HepG2 (cell line): ENCODE results near the gene FGF19. TPM values are rescaled to one million over a fixed set of nuclear protein-coding genes. Genes with fewer than 3 reads are reported as not detected.

ENCODE experiments used
- MIER3 ChIP-seq: IDR thresholded peaks from 2 replicates; pipeline ENCODE4 v1.6.1; 2016; ENCODE audit warnings: missing compliant biosample characterization, borderline replicate concordance
- MZF1 ChIP-seq: sonication (generic); formaldehyde crosslinking; IDR thresholded peaks from 2 replicates; pipeline ENCODE4 v1.8.1; 2023; ENCODE audit warnings: mild to moderate bottlenecking, missing genetic modification reagents, borderline replicate concordance
- NFKBIZ ChIP-seq: IDR thresholded peaks from 2 replicates; pipeline ENCODE4 v1.6.1; 2018; ENCODE audit warnings: missing genetic modification reagents, missing compliant biosample characterization
- NFRKB ChIP-seq: fragments of 450-650 bp; IDR thresholded peaks from 2 replicates; pipeline ENCODE4 v1.6.1; 2017
- RBM22 ChIP-seq: fragments of 200-400 bp; formaldehyde crosslinking; optimal IDR thresholded peaks from 2 replicates; pipeline ENCODE3; 2017; ENCODE audit warnings: mild to moderate bottlenecking, low read length, moderate library complexity
- ZC3H4 ChIP-seq: sonication (generic); formaldehyde crosslinking; IDR thresholded peaks from 2 replicates; pipeline ENCODE4 v1.4.0; 2020; ENCODE audit warnings: missing genetic modification reagents, borderline replicate concordance
- ZFP41 ChIP-seq: sonication (generic); formaldehyde crosslinking; IDR thresholded peaks from 2 replicates; pipeline ENCODE4 v1.4.0; 2020; ENCODE audit warnings: mild to moderate bottlenecking, missing genetic modification reagents, borderline replicate concordance
- ZKSCAN8 ChIP-seq: IDR thresholded peaks from 2 replicates; pipeline ENCODE4 v1.6.1; 2016; ENCODE audit warnings: borderline replicate concordance, missing genetic modification reagents, missing compliant biosample characterization
- ZNF256 ChIP-seq: sonication (generic); formaldehyde crosslinking; conservative IDR thresholded peaks from 2 replicates; pipeline ENCODE4 v1.4.0; 2020; ENCODE audit warnings: missing genetic modification reagents
- ZNF563 ChIP-seq: sonication (generic); formaldehyde crosslinking; IDR thresholded peaks from 2 replicates; pipeline ENCODE4 v1.8.0; 2022; ENCODE audit warnings: mild to moderate bottlenecking, moderate library complexity, missing genetic modification reagents
- ZNF577 ChIP-seq: sonication (generic); formaldehyde crosslinking; IDR thresholded peaks from 2 replicates; pipeline ENCODE4 v1.4.0; 2020; ENCODE audit warnings: mild to moderate bottlenecking, low read depth, missing genetic modification reagents, borderline replicate concordance
- ZNF713 ChIP-seq: sonication (generic); formaldehyde crosslinking; IDR thresholded peaks from 2 replicates; pipeline ENCODE4 v1.4.0; 2020; ENCODE audit warnings: mild to moderate bottlenecking, missing genetic modification reagents
- ZNF720 ChIP-seq: sonication (generic); formaldehyde crosslinking; IDR thresholded peaks from 2 replicates; pipeline ENCODE4 v1.4.0; 2020; ENCODE audit warnings: missing genetic modification reagents
- ZNF790 ChIP-seq: sonication (generic); formaldehyde crosslinking; IDR thresholded peaks from 2 replicates; pipeline ENCODE4 v1.8.0; 2022; ENCODE audit warnings: missing genetic modification reagents, mild to moderate bottlenecking, borderline replicate concordance
- polyA plus RNA-seq, 8 experiments: library from polyadenylated mRNA; depleted of rRNA in 3 of 8; stranded (reverse) in 7 of 8; unstranded in 1 of 8; fragments of >200 nt; fragmentation: Illumina TruSeq in 4 of 8; extraction: Trizol in 4 of 8; gene quantifications; 2 replicates each; pipeline versions ENCODE4 v1.2.1 to v1.2.3, GENCODE V29; 2011 to 2016; ENCODE audit warnings: low read depth in 4 of 8, missing spikeins in 1 of 8, mixed read lengths in 1 of 8; ENCODE audit not compliant: insufficient read depth in 1 of 8
- total RNA-seq, 5 experiments: library from RNA; depleted of rRNA; stranded (reverse); fragments of >200 nt; fragmentation: Illumina TruSeq; extraction: Trizol; gene quantifications; 2 replicates each; pipeline ENCODE4 v1.2.3, GENCODE V29; 2016; ENCODE audit warnings: low read depth in 1 of 5
- TF ChIP-seq, protein P1 (sequence below): sonication (generic); formaldehyde crosslinking; IDR thresholded peaks from 2 replicates; pipeline ENCODE4 v1.8.0; 2022; ENCODE audit warnings: mild to moderate bottlenecking, missing genetic modification reagents, moderate library complexity
- TF ChIP-seq, protein P2 (sequence below): sonication (generic); formaldehyde crosslinking; IDR thresholded peaks from 2 replicates; pipeline ENCODE4 v1.8.0; 2022; ENCODE audit warnings: mild to moderate bottlenecking, missing genetic modification reagents
- TF ChIP-seq, protein P3 (sequence below): sonication (generic); formaldehyde crosslinking; IDR thresholded peaks from 2 replicates; pipeline ENCODE4 v1.5.0; 2020; ENCODE audit warnings: missing genetic modification reagents
- TF ChIP-seq, protein P4 (sequence below): sonication (generic); formaldehyde crosslinking; IDR thresholded peaks from 2 replicates; pipeline ENCODE4 v1.4.0; 2020; ENCODE audit warnings: mild to moderate bottlenecking, missing genetic modification reagents
- TF ChIP-seq, protein P5 (sequence below): sonication (generic); formaldehyde crosslinking; IDR thresholded peaks from 2 replicates; pipeline ENCODE4 v1.8.0; 2023; ENCODE audit warnings: mild to moderate bottlenecking, missing genetic modification reagents

FGF19 gene
- total and polyA plus RNA-seq, 2 of the 13 experiments (the other 11 are each of a cell fraction or from before 2014, with no cell fraction given) = 0.07 TPM; not detected in 1

DNA sequence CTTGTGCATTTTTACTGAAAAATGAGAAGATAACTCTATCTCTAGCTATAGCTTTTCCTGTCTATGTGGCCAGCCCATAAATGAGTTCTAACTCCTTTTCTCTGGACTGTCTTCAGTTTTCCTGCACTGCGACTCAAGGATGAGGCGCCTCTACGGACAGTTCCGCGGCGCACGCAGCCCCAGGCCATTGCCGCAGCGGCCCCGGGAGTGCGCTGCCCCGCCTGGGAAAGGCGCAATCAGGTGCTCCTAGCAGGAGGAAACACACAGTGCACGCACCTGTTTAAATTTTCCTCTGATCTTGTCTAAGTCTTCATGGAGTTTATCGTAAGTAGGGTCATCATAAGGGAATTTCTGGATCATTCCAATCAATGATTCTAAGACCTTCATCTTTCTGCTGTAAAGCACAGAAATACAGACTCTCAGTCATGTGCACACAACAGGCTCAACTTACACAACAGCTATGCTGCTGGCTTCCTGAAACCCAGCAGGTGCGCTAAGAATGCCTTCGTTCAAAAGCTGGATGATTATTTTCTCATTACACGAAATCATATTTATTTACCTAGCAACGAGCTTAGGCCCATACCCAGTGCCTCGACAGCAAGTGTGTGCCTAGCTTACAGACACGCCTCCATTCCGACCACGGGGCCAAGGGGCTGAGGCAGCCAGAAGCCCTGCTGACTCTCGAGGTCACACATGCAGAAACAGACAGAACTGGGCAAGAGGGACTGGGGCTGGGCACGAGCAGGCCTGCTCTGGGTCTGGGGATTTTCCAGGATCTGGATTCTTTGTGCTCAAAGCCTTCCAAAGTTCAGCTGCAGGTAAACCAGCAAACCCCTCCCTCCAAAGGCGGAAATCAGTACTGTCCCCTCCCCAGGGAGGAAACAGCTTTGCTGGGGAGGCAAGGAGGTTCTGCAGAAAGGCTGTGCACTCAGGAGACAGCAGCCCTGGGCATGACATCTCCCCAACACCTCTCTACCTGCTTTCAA, 35.9 kb downstream of the FGF19 start (continued):
- TF ChIP-seq ZNF563 (no peak), NFKBIZ (peak; percentile 74; the same call in 1 of the 2 replicates), ZNF256 (CRISPR knock-in tag) (no peak; the same call in 1 of the 2 replicates), MZF1 (CRISPR knock-in tag) (no peak), RBM22 (peak; percentile 69), ZC3H4 (CRISPR knock-in tag) (no peak), ZNF720 (CRISPR knock-in tag) (no peak), ZFP41 (CRISPR knock-in tag) (no peak), ZNF577 (CRISPR knock-in tag) (no peak), ZKSCAN8 (CRISPR knock-in tag) (peak; percentile 88), NFRKB (no peak), MIER3 (CRISPR knock-in tag) (peak; percentile 77; the same call in 1 of the 2 replicates), ZNF790 (CRISPR knock-in tag) (no peak), ZNF713 (CRISPR knock-in tag) (no peak)
- TF ChIP-seq, protein P1, sequence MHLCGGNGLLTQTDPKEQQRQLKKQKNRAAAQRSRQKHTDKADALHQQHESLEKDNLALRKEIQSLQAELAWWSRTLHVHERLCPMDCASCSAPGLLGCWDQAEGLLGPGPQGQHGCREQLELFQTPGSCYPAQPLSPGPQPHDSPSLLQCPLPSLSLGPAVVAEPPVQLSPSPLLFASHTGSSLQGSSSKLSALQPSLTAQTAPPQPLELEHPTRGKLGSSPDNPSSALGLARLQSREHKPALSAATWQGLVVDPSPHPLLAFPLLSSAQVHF = no peak
- TF ChIP-seq, protein P2, sequence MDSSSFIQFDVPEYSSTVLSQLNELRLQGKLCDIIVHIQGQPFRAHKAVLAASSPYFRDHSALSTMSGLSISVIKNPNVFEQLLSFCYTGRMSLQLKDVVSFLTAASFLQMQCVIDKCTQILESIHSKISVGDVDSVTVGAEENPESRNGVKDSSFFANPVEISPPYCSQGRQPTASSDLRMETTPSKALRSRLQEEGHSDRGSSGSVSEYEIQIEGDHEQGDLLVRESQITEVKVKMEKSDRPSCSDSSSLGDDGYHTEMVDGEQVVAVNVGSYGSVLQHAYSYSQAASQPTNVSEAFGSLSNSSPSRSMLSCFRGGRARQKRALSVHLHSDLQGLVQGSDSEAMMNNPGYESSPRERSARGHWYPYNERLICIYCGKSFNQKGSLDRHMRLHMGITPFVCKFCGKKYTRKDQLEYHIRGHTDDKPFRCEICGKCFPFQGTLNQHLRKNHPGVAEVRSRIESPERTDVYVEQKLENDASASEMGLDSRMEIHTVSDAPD = no peak
- TF ChIP-seq, protein P3, sequence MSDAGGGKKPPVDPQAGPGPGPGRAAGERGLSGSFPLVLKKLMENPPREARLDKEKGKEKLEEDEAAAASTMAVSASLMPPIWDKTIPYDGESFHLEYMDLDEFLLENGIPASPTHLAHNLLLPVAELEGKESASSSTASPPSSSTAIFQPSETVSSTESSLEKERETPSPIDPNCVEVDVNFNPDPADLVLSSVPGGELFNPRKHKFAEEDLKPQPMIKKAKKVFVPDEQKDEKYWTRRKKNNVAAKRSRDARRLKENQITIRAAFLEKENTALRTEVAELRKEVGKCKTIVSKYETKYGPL (CRISPR knock-in tag) = peak; percentile 76; the same call in 1 of the 2 replicates
- TF ChIP-seq, protein P4, sequence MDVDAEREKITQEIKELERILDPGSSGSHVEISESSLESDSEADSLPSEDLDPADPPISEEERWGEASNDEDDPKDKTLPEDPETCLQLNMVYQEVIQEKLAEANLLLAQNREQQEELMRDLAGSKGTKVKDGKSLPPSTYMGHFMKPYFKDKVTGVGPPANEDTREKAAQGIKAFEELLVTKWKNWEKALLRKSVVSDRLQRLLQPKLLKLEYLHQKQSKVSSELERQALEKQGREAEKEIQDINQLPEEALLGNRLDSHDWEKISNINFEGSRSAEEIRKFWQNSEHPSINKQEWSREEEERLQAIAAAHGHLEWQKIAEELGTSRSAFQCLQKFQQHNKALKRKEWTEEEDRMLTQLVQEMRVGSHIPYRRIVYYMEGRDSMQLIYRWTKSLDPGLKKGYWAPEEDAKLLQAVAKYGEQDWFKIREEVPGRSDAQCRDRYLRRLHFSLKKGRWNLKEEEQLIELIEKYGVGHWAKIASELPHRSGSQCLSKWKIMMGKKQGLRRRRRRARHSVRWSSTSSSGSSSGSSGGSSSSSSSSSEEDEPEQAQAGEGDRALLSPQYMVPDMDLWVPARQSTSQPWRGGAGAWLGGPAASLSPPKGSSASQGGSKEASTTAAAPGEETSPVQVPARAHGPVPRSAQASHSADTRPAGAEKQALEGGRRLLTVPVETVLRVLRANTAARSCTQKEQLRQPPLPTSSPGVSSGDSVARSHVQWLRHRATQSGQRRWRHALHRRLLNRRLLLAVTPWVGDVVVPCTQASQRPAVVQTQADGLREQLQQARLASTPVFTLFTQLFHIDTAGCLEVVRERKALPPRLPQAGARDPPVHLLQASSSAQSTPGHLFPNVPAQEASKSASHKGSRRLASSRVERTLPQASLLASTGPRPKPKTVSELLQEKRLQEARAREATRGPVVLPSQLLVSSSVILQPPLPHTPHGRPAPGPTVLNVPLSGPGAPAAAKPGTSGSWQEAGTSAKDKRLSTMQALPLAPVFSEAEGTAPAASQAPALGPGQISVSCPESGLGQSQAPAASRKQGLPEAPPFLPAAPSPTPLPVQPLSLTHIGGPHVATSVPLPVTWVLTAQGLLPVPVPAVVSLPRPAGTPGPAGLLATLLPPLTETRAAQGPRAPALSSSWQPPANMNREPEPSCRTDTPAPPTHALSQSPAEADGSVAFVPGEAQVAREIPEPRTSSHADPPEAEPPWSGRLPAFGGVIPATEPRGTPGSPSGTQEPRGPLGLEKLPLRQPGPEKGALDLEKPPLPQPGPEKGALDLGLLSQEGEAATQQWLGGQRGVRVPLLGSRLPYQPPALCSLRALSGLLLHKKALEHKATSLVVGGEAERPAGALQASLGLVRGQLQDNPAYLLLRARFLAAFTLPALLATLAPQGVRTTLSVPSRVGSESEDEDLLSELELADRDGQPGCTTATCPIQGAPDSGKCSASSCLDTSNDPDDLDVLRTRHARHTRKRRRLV (CRISPR knock-in tag) = 0 out of 2 replicates have a peak, but pooled peaks have one; percentile 60
- TF ChIP-seq, protein P5, sequence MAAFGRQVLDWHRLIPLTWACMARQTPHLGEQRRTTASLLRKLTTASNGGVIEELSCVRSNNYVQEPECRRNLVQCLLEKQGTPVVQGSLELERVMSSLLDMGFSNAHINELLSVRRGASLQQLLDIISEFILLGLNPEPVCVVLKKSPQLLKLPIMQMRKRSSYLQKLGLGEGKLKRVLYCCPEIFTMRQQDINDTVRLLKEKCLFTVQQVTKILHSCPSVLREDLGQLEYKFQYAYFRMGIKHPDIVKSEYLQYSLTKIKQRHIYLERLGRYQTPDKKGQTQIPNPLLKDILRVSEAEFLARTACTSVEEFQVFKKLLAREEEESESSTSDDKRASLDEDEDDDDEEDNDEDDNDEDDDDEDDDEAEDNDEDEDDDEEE = peak; percentile 83; the same call in 1 of the 2 replicates
